HG03135 (cell line): Measurements from ENCODE around the gene ABLIM1.

Source experiments
- ATAC-seq: cut with Tn5 transposase; IDR thresholded peaks from one replicate; pipeline ENCODE4 v1.9.1; 2021; ENCODE audit warnings: mild to moderate bottlenecking, moderate library complexity; ENCODE audit not compliant: unreplicated experiment

Gene ABLIM1

DNA sequence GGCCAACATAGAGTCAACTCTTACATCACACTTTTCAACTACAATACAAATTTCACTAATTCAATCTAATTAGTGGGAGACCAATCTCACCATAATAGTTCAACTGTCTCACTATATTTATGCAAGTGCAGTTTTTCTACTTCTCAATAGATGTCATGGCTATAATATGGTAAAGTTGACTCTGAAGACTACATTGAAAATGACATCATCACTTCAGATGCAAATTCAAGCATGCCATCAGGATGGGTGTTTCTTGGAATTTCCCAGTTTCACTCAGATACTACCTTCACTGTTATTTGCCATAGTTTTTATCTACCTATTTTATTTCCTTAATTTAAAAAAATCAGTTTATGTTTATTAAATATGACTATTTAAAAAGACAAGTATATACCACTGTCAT, 67.1 kb downstream of the ABLIM1 start:
- ATAC-seq: no peak

DNA sequence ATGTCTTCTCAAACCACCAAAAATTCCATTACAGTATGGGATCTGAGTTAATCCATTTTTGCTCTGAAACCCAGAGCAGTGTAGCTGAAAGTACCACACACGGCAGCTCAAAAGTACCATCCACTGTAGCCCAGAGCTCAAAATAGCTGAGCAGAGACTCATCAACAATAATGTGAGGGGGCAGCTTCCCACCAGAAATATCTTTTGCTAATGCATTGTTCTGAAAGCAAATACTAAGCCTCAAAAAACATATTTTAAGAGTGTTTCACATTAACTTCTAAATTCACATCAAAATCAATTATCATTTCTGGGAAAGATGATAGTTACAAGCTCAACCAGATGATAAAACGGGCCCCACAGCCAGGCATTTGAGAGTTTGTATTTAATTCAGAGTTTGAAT, 73.7 kb downstream of the ABLIM1 start:
- no peak for ATAC-seq

GRCh38 chr10:114581071-114581470, 77.0 kb downstream of the ABLIM1 start:
- no peak for ATAC-seq

GRCh38 chr10:114577133-114577532, 80.9 kb downstream of the ABLIM1 start:
- ATAC-seq: no peak

GRCh38 chr10:114576716-114577115, 81.4 kb downstream of the ABLIM1 start:
- ATAC-seq: no peak

DNA sequence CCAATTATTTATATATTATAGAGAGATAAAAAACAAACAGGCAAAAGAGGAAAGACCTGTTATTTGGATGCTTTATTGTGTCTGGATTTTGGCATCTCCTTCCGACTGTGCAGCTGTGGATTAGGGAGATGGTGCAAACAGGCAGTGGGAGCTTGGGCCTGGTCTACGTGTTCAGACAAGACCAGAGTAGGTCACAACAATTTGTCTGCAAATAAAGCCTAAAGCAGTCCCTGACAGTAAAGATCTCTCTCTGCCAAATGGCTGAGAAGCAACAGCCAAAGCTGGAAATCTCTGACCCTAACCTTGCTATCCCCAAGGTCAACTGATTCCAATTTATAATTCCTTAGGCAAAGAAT, 82.0 kb downstream of the ABLIM1 start:
- no peak for ATAC-seq

GRCh38 chr10:114575417-114576131, 82.5 kb downstream of the ABLIM1 start:
- no peak for ATAC-seq

- ATAC-seq: no peak
These were observed 84.6 kb downstream of the ABLIM1 start for GRCh38 chr10:114573330-114574045.

DNA sequence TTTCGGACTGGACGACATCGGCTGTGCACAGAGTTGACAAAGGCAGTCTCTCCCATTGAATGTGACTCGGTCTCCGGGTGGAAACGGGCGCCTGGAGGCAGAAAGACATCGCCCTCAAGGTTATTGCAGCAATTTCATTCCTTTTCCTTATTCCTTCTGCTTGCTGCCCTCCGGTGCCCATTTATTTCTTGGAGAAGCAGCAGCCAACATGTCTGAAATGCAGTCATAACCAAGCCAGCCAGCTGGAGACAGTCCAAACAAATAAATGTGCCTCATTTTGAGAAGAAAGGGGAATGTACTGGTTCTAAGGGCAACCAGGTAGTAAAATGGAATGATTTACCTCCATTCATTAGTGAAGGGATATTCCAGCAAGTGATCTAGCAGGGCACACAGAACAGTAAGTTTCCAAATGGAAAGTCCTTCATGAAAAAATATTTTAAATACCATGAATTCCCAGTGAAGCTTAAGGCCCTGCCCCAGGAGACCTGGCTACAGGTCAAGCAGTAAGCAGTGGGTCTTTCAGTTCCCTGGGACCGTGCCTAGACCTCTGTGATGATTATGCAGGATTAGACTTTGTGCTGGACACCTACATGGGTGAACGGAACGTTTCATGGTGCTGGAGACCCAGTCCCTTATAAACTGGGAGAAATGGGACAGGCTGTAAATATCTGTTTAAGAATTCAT, 86.6 kb downstream of the ABLIM1 start:
- no peak for ATAC-seq

DNA sequence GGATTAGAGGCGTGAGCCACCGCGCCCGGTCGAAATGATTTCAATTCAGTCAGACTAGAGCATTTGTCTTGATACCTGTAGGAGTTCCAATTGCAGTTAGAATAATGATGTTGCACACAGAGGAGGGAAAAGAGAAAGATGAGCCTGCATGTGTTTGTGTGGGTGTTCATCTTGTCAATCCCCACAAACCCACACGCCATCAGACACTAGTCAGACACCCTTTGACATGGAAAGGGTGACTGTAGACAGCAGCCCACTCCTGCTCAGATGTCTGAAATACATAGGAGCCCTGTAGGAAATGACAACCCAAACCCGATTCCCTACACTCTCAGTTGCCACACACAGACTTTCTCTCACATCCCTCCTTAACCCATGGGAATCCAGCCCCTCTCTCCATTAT, 92.0 kb downstream of the ABLIM1 start:
- no peak for ATAC-seq

DNA sequence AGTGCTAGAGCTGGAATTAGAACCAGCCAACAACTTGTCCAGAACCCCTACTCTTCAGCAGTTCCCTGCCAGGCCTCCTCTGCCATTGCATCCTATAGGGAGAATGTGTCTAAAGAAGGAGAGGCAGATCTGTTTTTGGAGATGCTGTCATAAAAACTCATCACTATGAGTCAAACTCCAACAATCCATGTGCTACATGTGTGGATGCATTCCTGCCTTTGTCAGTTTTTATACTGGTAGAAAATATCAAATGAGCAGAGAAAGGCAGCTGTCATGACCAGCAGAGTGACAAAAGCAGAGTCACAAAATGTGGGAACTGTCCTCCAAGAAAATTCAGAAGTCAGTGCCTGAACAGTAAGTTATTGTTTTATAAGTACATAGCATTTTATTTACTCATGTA, 93.0 kb downstream of the ABLIM1 start:
- ATAC-seq: no peak

GRCh38 chr10:114561008-114561523, 97.0 kb downstream of the ABLIM1 start:
- ATAC-seq: no peak

GRCh38 chr10:114560144-114560543, 97.9 kb downstream of the ABLIM1 start:
- no peak for ATAC-seq

- ATAC-seq: no peak
These were observed 98.4 kb downstream of the ABLIM1 start for GRCh38 chr10:114559636-114560035.

DNA sequence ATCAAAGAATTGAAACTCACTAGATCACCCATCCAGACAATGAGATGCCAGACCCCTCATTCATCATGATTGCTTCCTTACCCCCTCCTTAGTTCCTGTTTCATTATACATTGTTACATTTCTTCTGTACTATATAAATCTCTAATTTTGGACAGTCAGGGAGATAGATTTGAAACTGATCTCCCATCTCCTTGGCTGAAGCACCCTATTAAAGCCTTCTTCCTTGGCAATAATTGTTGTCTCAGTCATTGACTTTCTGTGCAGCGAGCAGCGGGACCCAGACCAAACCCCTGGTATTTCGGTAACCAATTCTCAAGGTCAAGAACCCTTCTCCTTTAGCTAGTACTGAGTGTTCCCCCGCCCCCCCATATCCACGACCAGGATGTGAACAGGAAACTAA, 100.2 kb downstream of the ABLIM1 start:
- no peak for ATAC-seq

GRCh38 chr10:114556236-114557122, 101.6 kb downstream of the ABLIM1 start:
- no peak for ATAC-seq

DNA sequence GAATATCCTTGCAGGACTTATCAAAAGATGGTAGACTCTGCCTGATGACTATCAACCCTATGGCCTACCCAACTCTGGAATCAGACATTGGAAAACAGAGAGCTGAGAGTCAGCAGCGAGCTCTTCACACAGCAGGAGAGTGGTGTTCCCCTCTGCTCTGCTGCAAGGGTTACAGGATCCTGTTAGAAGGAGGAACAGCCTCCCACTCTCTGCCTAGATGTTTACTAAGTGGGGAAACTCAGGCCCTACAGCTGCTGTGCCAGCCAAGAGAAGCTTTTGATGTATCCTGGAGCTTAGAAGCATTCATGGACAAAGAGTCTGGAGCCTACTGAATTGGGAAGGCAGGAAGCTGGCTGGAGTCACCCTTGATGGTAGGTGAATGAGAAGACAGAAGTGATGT, 104.6 kb downstream of the ABLIM1 start:
- no peak for ATAC-seq

DNA sequence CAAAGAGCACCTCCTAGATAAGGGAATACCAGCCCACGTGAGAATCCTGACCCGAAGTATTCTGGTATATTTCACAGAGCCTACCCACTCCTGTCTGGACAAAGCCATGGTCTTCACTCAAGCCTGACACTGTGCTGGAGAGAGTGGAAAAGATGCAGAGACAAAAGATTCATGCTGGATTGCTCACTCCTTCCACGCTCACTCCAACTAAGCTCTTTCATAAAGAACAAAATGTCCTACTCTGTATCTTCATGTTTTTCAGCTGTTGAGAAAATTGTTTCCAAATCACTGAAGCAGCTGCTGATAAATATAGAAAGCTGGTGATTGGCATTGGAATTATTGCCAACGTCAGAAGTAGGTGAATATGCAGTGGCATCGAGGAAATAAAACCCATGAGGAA, 106.0 kb downstream of the ABLIM1 start:
- ATAC-seq: no peak

GRCh38 chr10:114551636-114551972, 106.5 kb downstream of the ABLIM1 start:
- ATAC-seq: no peak

GRCh38 chr10:114550756-114551635, 107.1 kb downstream of the ABLIM1 start:
- no peak for ATAC-seq
